ENCODE data around the gene DBNL.

The DBNL gene

GRCh38 chr7:44110719-44111635 is 66.5 kb downstream of the DBNL start:
- H3K4me3 Mint-ChIP-seq = no peak overlapping the region
- peaks cover under 1% of the 10 kb centered on the region for H3K4me1 Mint-ChIP-seq (ENCODE audit: low read depth)
- H3K27me3 Mint-ChIP-seq = no peaks in the 10 kb centered on the region
- peaks cover 73% of the 10 kb centered on the region for H3K36me3 Mint-ChIP-seq (ENCODE audit: low read depth)
- H3K27ac Mint-ChIP-seq = no peak overlapping the region
- H3K9me3 Mint-ChIP-seq = no peaks in the 10 kb centered on the region
- no peak for DNase-seq
